NB4 (cell line): Measurements from ENCODE around the gene MARK4.

Experiments used
- CTCF ChIP-seq: IDR thresholded peaks from one replicate; pipeline ENCODE4 v1.5.1; 2012; ENCODE audit warnings: low read depth, low read length
- MAX ChIP-seq: IDR thresholded peaks from 2 replicates; pipeline ENCODE4 v1.6.1; 2011; ENCODE audit warnings: low read depth, low read length
- POLR2A ChIP-seq: IDR thresholded peaks from 2 replicates; pipeline ENCODE4 v1.6.1; 2011; ENCODE audit warnings: mild to moderate bottlenecking; ENCODE audit not compliant: insufficient read length; ENCODE audit errors: extremely low read depth

GRCh38 chr19:45278087-45278486, 27.0 kb downstream of the MARK4 start:
- no peak for TF ChIP-seq POLR2A
- TF ChIP-seq CTCF: no peak
- TF ChIP-seq MAX: no peak
